ENCODE data around the gene ANKS6. TPM values are rescaled to one million over a fixed set of nuclear protein-coding genes. Genes with fewer than 3 reads are reported as not detected.

Gene ANKS6
- total RNA-seq, 1 experiment from 2014 or later = 39.2 TPM

DNA sequence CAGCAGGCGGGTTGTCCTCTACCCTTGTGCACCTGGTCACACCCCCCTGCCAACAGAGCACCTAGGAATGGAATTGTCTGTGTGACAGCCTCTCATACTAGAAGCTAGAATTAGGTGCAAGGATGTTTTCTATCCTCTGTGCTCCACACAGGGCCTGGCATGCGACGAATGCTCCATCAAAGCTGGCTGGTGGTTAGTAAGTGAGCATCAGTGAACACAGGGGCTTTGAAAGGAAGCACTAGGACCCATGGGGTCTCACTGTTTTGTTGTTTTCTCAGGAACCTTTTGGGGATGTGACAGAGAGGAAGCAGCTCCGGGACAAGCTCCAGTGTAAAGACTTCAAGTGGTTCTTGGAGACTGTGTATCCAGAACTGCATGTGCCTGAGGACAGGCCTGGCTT is 43.4 kb upstream of the ANKS6 start:
- H3K27me3 ChIP-seq (ENCODE audit: insufficient read depth, low read length) = no peaks in the 10 kb centered on the region
- H3K4me2 ChIP-seq (ENCODE audit: low read length) = no peak overlapping the region
- BruUV-seq (replicated peaks) = no TSS peak
- H3K36me3 ChIP-seq (ENCODE audit: control insufficient read depth in 1 of 2, insufficient read depth in 2 of 2, low read length in 2 of 2) = peaks cover 0 to 2% of the 10 kb centered on the region in 2 experiments; a peak in 1 of 4 replicates
- no peak overlapping the region for H3K4me3 ChIP-seq (replicated peaks in 1 of 2; ENCODE audit: low read depth in 1 of 2, low read length in 2 of 2)
- H3K9me3 ChIP-seq (ENCODE audit: control insufficient read depth in 1 of 2, insufficient read depth in 1 of 2, low read depth in 1 of 2, low read length in 2 of 2) = no peaks in the 10 kb centered on the region
- TF ChIP-seq, protein P1, sequence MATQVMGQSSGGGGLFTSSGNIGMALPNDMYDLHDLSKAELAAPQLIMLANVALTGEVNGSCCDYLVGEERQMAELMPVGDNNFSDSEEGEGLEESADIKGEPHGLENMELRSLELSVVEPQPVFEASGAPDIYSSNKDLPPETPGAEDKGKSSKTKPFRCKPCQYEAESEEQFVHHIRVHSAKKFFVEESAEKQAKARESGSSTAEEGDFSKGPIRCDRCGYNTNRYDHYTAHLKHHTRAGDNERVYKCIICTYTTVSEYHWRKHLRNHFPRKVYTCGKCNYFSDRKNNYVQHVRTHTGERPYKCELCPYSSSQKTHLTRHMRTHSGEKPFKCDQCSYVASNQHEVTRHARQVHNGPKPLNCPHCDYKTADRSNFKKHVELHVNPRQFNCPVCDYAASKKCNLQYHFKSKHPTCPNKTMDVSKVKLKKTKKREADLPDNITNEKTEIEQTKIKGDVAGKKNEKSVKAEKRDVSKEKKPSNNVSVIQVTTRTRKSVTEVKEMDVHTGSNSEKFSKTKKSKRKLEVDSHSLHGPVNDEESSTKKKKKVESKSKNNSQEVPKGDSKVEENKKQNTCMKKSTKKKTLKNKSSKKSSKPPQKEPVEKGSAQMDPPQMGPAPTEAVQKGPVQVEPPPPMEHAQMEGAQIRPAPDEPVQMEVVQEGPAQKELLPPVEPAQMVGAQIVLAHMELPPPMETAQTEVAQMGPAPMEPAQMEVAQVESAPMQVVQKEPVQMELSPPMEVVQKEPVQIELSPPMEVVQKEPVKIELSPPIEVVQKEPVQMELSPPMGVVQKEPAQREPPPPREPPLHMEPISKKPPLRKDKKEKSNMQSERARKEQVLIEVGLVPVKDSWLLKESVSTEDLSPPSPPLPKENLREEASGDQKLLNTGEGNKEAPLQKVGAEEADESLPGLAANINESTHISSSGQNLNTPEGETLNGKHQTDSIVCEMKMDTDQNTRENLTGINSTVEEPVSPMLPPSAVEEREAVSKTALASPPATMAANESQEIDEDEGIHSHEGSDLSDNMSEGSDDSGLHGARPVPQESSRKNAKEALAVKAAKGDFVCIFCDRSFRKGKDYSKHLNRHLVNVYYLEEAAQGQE (IDR thresholded peaks at IDR 0.05; ENCODE audit: low read depth) = no peak
- TF ChIP-seq FOSL1 (IDR thresholded peaks at IDR 0.05; ENCODE audit: low read depth) (no peak), EZH2phosphoT487 (IDR thresholded peaks at IDR 0.05; ENCODE audit: borderline replicate concordance) (no peak), SRF (IDR thresholded peaks at IDR 0.05; ENCODE audit: low read depth) (no peak), ZNF274 (IDR thresholded peaks at IDR 0.05; ENCODE audit: low read depth, low read length) (no peak), RAD21 (IDR thresholded peaks at IDR 0.05; ENCODE audit: low read depth) (no peak), TCF7L2 (IDR thresholded peaks at IDR 0.05; ENCODE audit: borderline replicate concordance, extremely low read depth, insufficient read depth, insufficient read length) (no peak), EZH2 (IDR thresholded peaks at IDR 0.05) (no peak), SIN3A (IDR thresholded peaks at IDR 0.05; ENCODE audit: low read depth) (no peak), POLR2A (IDR thresholded peaks at IDR 0.05; ENCODE audit: borderline replicate concordance, extremely low read depth, insufficient read depth, insufficient read length) (no peak), YY1 (IDR thresholded peaks at IDR 0.05; ENCODE audit: extremely low read depth, insufficient replicate concordance, low read depth, low read length) (no peak), EGR1 (IDR thresholded peaks at IDR 0.05; ENCODE audit: low read depth) (no peak)
- TF ChIP-seq, protein P2, sequence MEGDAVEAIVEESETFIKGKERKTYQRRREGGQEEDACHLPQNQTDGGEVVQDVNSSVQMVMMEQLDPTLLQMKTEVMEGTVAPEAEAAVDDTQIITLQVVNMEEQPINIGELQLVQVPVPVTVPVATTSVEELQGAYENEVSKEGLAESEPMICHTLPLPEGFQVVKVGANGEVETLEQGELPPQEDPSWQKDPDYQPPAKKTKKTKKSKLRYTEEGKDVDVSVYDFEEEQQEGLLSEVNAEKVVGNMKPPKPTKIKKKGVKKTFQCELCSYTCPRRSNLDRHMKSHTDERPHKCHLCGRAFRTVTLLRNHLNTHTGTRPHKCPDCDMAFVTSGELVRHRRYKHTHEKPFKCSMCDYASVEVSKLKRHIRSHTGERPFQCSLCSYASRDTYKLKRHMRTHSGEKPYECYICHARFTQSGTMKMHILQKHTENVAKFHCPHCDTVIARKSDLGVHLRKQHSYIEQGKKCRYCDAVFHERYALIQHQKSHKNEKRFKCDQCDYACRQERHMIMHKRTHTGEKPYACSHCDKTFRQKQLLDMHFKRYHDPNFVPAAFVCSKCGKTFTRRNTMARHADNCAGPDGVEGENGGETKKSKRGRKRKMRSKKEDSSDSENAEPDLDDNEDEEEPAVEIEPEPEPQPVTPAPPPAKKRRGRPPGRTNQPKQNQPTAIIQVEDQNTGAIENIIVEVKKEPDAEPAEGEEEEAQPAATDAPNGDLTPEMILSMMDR (IDR thresholded peaks at IDR 0.05 in 2 of 3, conservative IDR thresholded peaks at IDR 0.05 in 1 of 3; ENCODE audit: borderline replicate concordance in 1 of 3, insufficient read depth in 1 of 3, low read depth in 2 of 3, low read length in 2 of 3) = no peak
- POLR2A ChIA-PET = no interaction called here
- CTCF ChIA-PET = interaction anchor here (1.8 kb wide), 1 partner anchor 9 kb away, joined by 4 read pairs; no protein-coding TSS in a partner anchor
- no peak for DNase-seq (ENCODE audit: low read depth, low spot score)
- H2AFZ ChIP-seq (ENCODE audit: low read depth, low read length, poor library complexity, severe bottlenecking) = no peak overlapping the region
- RAD21 ChIA-PET (ENCODE audit: low non-redundant PET in 1 of 2, low total read pairs in 2 of 2, uncharacterized antibody in 2 of 2, unreplicated experiment in 2 of 2) = no interaction called here
- no peak overlapping the region for H3K27ac ChIP-seq (ENCODE audit: low read depth, low read length)
- no peaks in the 10 kb centered on the region for H4K20me1 ChIP-seq (ENCODE audit: insufficient read depth)
- H3K9me2 ChIP-seq (ENCODE audit: insufficient read depth) = no peaks in the 10 kb centered on the region
- no peak overlapping the region for H3K9ac ChIP-seq (ENCODE audit: low read length)
- ATAC-seq = no peak
- no peaks in the 10 kb centered on the region for H3K79me2 ChIP-seq (ENCODE audit: insufficient read depth, low read length)
- intact Hi-C loops (cut with micrococcal nuclease) = no loop called here
- H3K4me1 ChIP-seq (ENCODE audit: control insufficient read depth in 1 of 2, insufficient read depth in 2 of 2, low read length in 2 of 2) = no peaks in the 10 kb centered on the region

All from HCT116 (cell line).